Measurements from ENCODE around the gene SNRPA1.

The SNRPA1 gene

GRCh38 chr15:101244036-101244781 is 50.8 kb downstream of the SNRPA1 start:
- no peak for DNase-seq (ENCODE audit: low read depth, low spot score)

- DNase-seq (ENCODE audit: low read depth, low spot score): no peak
Measured at GRCh38 chr15:101243420-101243819, 51.6 kb downstream of the SNRPA1 start.

- DNase-seq (ENCODE audit: low read depth, low spot score): no peak
Measured at GRCh38 chr15:101242999-101243336, 52.1 kb downstream of the SNRPA1 start.

- DNase-seq (ENCODE audit: low read depth, low spot score): peak; percentile 44
Measured at GRCh38 chr15:101242160-101242998, 52.7 kb downstream of the SNRPA1 start.

GRCh38 chr15:101240358-101240757 is 54.7 kb downstream of the SNRPA1 start:
- no peak for DNase-seq (ENCODE audit: low read depth, low spot score)

- no peak for DNase-seq (ENCODE audit: low read depth, low spot score)
Measured at GRCh38 chr15:101239724-101240136, 55.3 kb downstream of the SNRPA1 start.

GRCh38 chr15:101237251-101237650 is 57.8 kb downstream of the SNRPA1 start:
- no peak for DNase-seq (ENCODE audit: low read depth, low spot score)

GRCh38 chr15:101233651-101234280 is 61.3 kb downstream of the SNRPA1 start:
- DNase-seq (ENCODE audit: low read depth, low spot score): no peak

- DNase-seq (ENCODE audit: low read depth, low spot score): no peak
Measured at GRCh38 chr15:101232677-101233076, 62.4 kb downstream of the SNRPA1 start.

Data from activated CD4-positive, CD25-positive, alpha-beta regulatory T cell treated with anti-CD3 and anti-CD28 coated beads, Interleukin-2, amount 50 U/mL, for 16 hours (primary cell).